Measurements from ENCODE around the gene MYH11. TPM values are rescaled to one million over a fixed set of nuclear protein-coding genes. Genes with fewer than 3 reads are reported as not detected.

Gene MYH11
- total and polyA plus RNA-seq, 10 donors = 9.6 to 135 (median 110) TPM

GRCh38 chr16:15900357-15900756, 43.5 kb upstream of the MYH11 start:
- DNase-seq = no peak
- no peak overlapping the region for H3K27ac ChIP-seq
- intact Hi-C loops (cut with DNase I; ENCODE audit: low total_unique reads) = no loop called here
- WGBS, 5 donors = 95 to 100% (median 98%) methylated on average over 3 of the region's 3 CpGs
- no peak overlapping the region for H3K4me3 ChIP-seq
- H3K4me1 ChIP-seq = peaks cover 0 to 32% (median 2%) of the 10 kb centered on the region in 6 donors
- TF ChIP-seq POLR2A (IDR thresholded peaks at IDR 0.05) = no peak
- TF ChIP-seq POLR2AphosphoS5 (IDR thresholded peaks at IDR 0.05) = no peak
- no peak for TF ChIP-seq CTCF (IDR thresholded peaks at IDR 0.05 in 8 of 11, conservative IDR thresholded peaks at IDR 0.05 in 3 of 11)
- H3K27me3 ChIP-seq (replicated peaks in 1 of 7) = no peaks in the 10 kb centered on the region
- no peaks in the 10 kb centered on the region for H3K9me3 ChIP-seq
- H3K36me3 ChIP-seq = no peaks in the 10 kb centered on the region

- no peaks in the 10 kb centered on the region for H3K9me3 ChIP-seq
- no peaks in the 10 kb centered on the region for H3K36me3 ChIP-seq
- no peak overlapping the region for H3K27ac ChIP-seq
- peaks cover 0 to 32% (median 2%) of the 10 kb centered on the region in 6 donors for H3K4me1 ChIP-seq
- intact Hi-C loops (cut with DNase I; ENCODE audit: low total_unique reads) = loop anchor here (10.0 kb wide), 1 partner anchor 55 kb away; no protein-coding TSS in a partner anchor
- H3K27me3 ChIP-seq (replicated peaks in 1 of 7) = no peaks in the 10 kb centered on the region
- no peak for DNase-seq
- WGBS, 5 donors = 56 to 80% (median 60%) methylated on average over 8 to 9 of the region's 9 CpGs
- no peak overlapping the region for H3K4me3 ChIP-seq
- TF ChIP-seq POLR2A (IDR thresholded peaks at IDR 0.05) = no peak
- no peak for TF ChIP-seq CTCF (IDR thresholded peaks at IDR 0.05 in 8 of 11, conservative IDR thresholded peaks at IDR 0.05 in 3 of 11)
- no peak for TF ChIP-seq POLR2AphosphoS5 (IDR thresholded peaks at IDR 0.05)
Observed at GRCh38 chr16:15899538-15900100, 42.8 kb upstream of the MYH11 start.

GRCh38 chr16:15898654-15899053, 41.8 kb upstream of the MYH11 start:
- H3K27ac ChIP-seq = no peak overlapping the region
- no peak overlapping the region for H3K4me3 ChIP-seq
- H3K9me3 ChIP-seq = no peaks in the 10 kb centered on the region
- WGBS, 5 donors = 92 to 98% (median 94%) methylated on average over 6 of the region's 6 CpGs
- H3K4me1 ChIP-seq = peaks cover 0 to 32% (median 2%) of the 10 kb centered on the region in 6 donors
- H3K36me3 ChIP-seq = no peaks in the 10 kb centered on the region
- intact Hi-C loops (cut with DNase I; ENCODE audit: low total_unique reads) = loop anchor here (10.0 kb wide), 1 partner anchor 56 kb away; no protein-coding TSS in a partner anchor
- DNase-seq = no peak
- TF ChIP-seq CTCF (IDR thresholded peaks at IDR 0.05 in 8 of 11, conservative IDR thresholded peaks at IDR 0.05 in 3 of 11) = no peak
- TF ChIP-seq POLR2AphosphoS5 (IDR thresholded peaks at IDR 0.05) = no peak
- no peak for TF ChIP-seq POLR2A (IDR thresholded peaks at IDR 0.05)
- H3K27me3 ChIP-seq (replicated peaks in 1 of 7) = no peaks in the 10 kb centered on the region

- Histone ChIP-seq H3K36me3 (no peaks in the 10 kb centered on the region), H3K4me3 (no peak overlapping the region), H3K27me3 (replicated peaks in 1 of 7) (no peaks in the 10 kb centered on the region), H3K4me1 (peaks cover 0 to 32% (median 2%) of the 10 kb centered on the region in 6 donors), H3K9me3 (no peaks in the 10 kb centered on the region), H3K27ac (peak overlapping the region in 1 of 8 donors; percentile 9)
- TF ChIP-seq POLR2A (IDR thresholded peaks at IDR 0.05) (no peak), POLR2AphosphoS5 (IDR thresholded peaks at IDR 0.05) (no peak), CTCF (IDR thresholded peaks at IDR 0.05 in 8 of 11, conservative IDR thresholded peaks at IDR 0.05 in 3 of 11) (no peak)
- DNase-seq = no peak
- intact Hi-C loops (cut with DNase I; ENCODE audit: low total_unique reads) = loop anchor here (10.0 kb wide), 1 partner anchor 57 kb away; no protein-coding TSS in a partner anchor
- WGBS, 5 donors = 26 to 54% (median 37%) methylated on average over 5 of the region's 5 CpGs
Observed at GRCh38 chr16:15897834-15898254, 41.0 kb upstream of the MYH11 start.

All from spleen (tissue), 11 donors.